ENCODE data around the gene VNN1. TPM values are rescaled to one million over a fixed set of nuclear protein-coding genes. Genes with fewer than 3 reads are reported as not detected.
"Not testable (repeated sequence)": the region's sequence is repeated elsewhere in the genome, so short reads cannot be mapped to it uniquely, and the experiment has no call there.

The VNN1 gene
- total and polyA plus RNA-seq, 4 donors, result 0.69 to 21.8 (median 3.1) TPM

GRCh38 chr6:132714160-132714559 lies 305 bp upstream of the VNN1 start:
- intact Hi-C loops (cut with DNase I), result no loop called here
- no peaks in the 10 kb centered on the region for H3K9me3 ChIP-seq (ENCODE audit: control insufficient read depth, low read length)
- no peak for ATAC-seq (ENCODE audit: low FRiP score)
- DNase-seq, result no peak
- no peak overlapping the region for H3K27ac ChIP-seq (ENCODE audit: low read depth in 1 of 2, low read length in 2 of 2)
- H3K27me3 ChIP-seq (ENCODE audit: control insufficient read depth in 1 of 2, insufficient read depth in 2 of 2, low read length in 1 of 2), result no peaks in the 10 kb centered on the region
- no peaks in the 10 kb centered on the region for H3K4me1 ChIP-seq (ENCODE audit: control insufficient read depth in 1 of 2, insufficient read depth in 2 of 2, low read length in 2 of 2)
- H3K4me3 ChIP-seq (ENCODE audit: low read length in 2 of 2), result no peak overlapping the region
- no peaks in the 10 kb centered on the region for H3K36me3 ChIP-seq (ENCODE audit: control insufficient read depth in 1 of 2, insufficient read depth in 2 of 2, low read length in 1 of 2)
- 88 to 92% methylated on average over 3 of the region's 3 CpGs for WGBS, 2 donors

GRCh38 chr6:132712366-132712765 lies 1.5 kb downstream of the VNN1 start:
- ATAC-seq (ENCODE audit: low FRiP score), result no peak
- 71 to 74% methylated on average over 4 of the region's 4 CpGs for WGBS, 2 donors
- DNase-seq, result no peak
- no peaks in the 10 kb centered on the region for H3K4me1 ChIP-seq (ENCODE audit: control insufficient read depth in 1 of 2, insufficient read depth in 2 of 2, low read length in 2 of 2)
- H3K27ac ChIP-seq (ENCODE audit: low read depth in 1 of 2, low read length in 2 of 2), result no peak overlapping the region
- no peaks in the 10 kb centered on the region for H3K36me3 ChIP-seq (ENCODE audit: control insufficient read depth in 1 of 2, insufficient read depth in 2 of 2, low read length in 1 of 2)
- intact Hi-C loops (cut with DNase I), result no loop called here
- no peak overlapping the region for H3K4me3 ChIP-seq (ENCODE audit: low read length in 2 of 2)
- H3K27me3 ChIP-seq (ENCODE audit: control insufficient read depth in 1 of 2, insufficient read depth in 2 of 2, low read length in 1 of 2), result no peaks in the 10 kb centered on the region
- H3K9me3 ChIP-seq (ENCODE audit: control insufficient read depth, low read length), result no peaks in the 10 kb centered on the region

- no peaks in the 10 kb centered on the region for H3K9me3 ChIP-seq (ENCODE audit: control insufficient read depth, low read length)
- intact Hi-C loops (cut with DNase I), result no loop called here
- 80 to 84% methylated on average over 3 of the region's 3 CpGs for WGBS, 2 donors
- no peak for ATAC-seq (ENCODE audit: low FRiP score)
- no peak overlapping the region for H3K27ac ChIP-seq (ENCODE audit: low read depth in 1 of 2, low read length in 2 of 2)
- H3K27me3 ChIP-seq (ENCODE audit: control insufficient read depth in 1 of 2, insufficient read depth in 2 of 2, low read length in 1 of 2), result no peaks in the 10 kb centered on the region
- H3K4me1 ChIP-seq (ENCODE audit: control insufficient read depth in 1 of 2, insufficient read depth in 2 of 2, low read length in 2 of 2), result no peaks in the 10 kb centered on the region
- no peak for DNase-seq
- H3K4me3 ChIP-seq (ENCODE audit: low read length in 2 of 2), result no peak overlapping the region
- H3K36me3 ChIP-seq (ENCODE audit: control insufficient read depth in 1 of 2, insufficient read depth in 2 of 2, low read length in 1 of 2), result no peaks in the 10 kb centered on the region
Observed at GRCh38 chr6:132708771-132709170, 5.1 kb downstream of the VNN1 start.

GRCh38 chr6:132708002-132708401 lies 5.9 kb downstream of the VNN1 start:
- Histone ChIP-seq H3K9me3 (ENCODE audit: control insufficient read depth, low read length) (no peaks in the 10 kb centered on the region), H3K36me3 (ENCODE audit: control insufficient read depth in 1 of 2, insufficient read depth in 2 of 2, low read length in 1 of 2) (no peaks in the 10 kb centered on the region), H3K27me3 (ENCODE audit: control insufficient read depth in 1 of 2, insufficient read depth in 2 of 2, low read length in 1 of 2) (no peaks in the 10 kb centered on the region), H3K4me1 (ENCODE audit: control insufficient read depth in 1 of 2, insufficient read depth in 2 of 2, low read length in 2 of 2) (no peaks in the 10 kb centered on the region), H3K4me3 (ENCODE audit: low read length in 2 of 2) (no peak overlapping the region), H3K27ac (ENCODE audit: low read depth in 1 of 2, low read length in 2 of 2) (no peak overlapping the region)
- ATAC-seq (ENCODE audit: low FRiP score) (no peak), DNase-seq (no peak)
- intact Hi-C loops (cut with DNase I), result no loop called here

- H3K9me3 ChIP-seq (ENCODE audit: control insufficient read depth, low read length); ATAC-seq (ENCODE audit: low FRiP score); H3K36me3 ChIP-seq (ENCODE audit: control insufficient read depth in 1 of 2, insufficient read depth in 2 of 2, low read length in 1 of 2); intact Hi-C loops (cut with DNase I); H3K27ac ChIP-seq (ENCODE audit: low read depth in 1 of 2, low read length in 2 of 2); H3K4me3 ChIP-seq (ENCODE audit: low read length in 2 of 2); DNase-seq; H3K4me1 ChIP-seq (ENCODE audit: control insufficient read depth in 1 of 2, insufficient read depth in 2 of 2, low read length in 2 of 2); H3K27me3 ChIP-seq (ENCODE audit: control insufficient read depth in 1 of 2, insufficient read depth in 2 of 2, low read length in 1 of 2): not testable (repeated sequence)
- 83 to 95% methylated on average over 4 of the region's 4 CpGs for WGBS, 2 donors
Observed at GRCh38 chr6:132706756-132707155, 7.1 kb downstream of the VNN1 start.

DNA sequence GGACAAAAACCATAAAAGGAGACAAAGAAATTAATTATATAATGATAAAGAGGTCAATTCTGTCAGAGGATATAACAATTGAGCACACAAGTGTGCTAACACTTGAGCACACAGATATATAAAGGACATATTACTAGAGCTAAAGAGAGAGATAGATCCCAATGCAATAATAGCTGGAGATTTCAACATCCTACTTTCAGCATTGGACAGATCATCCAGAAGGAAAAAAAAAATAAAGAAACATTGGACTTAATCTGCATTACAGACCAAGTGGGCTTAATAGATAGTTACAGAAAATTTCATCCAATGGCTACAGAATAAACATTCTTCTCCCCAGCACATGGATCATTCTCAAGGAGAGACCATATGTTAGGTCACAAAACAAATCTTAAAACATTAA lies 9.9 kb downstream of the VNN1 start:
- Histone ChIP-seq H3K36me3 (ENCODE audit: control insufficient read depth in 1 of 2, insufficient read depth in 2 of 2, low read length in 1 of 2) (no peaks in the 10 kb centered on the region), H3K27me3 (ENCODE audit: control insufficient read depth in 1 of 2, insufficient read depth in 2 of 2, low read length in 1 of 2) (no peaks in the 10 kb centered on the region), H3K27ac (ENCODE audit: low read depth in 1 of 2, low read length in 2 of 2) (no peak overlapping the region), H3K4me3 (ENCODE audit: low read length in 2 of 2) (no peak overlapping the region), H3K4me1 (ENCODE audit: control insufficient read depth in 1 of 2, insufficient read depth in 2 of 2, low read length in 2 of 2) (no peaks in the 10 kb centered on the region), H3K9me3 (ENCODE audit: control insufficient read depth, low read length) (no peaks in the 10 kb centered on the region)
- DNase-seq (no peak), ATAC-seq (ENCODE audit: low FRiP score) (no peak)
- intact Hi-C loops (cut with DNase I), result no loop called here

GRCh38 chr6:132698608-132699007 lies 15.2 kb downstream of the VNN1 start:
- Histone ChIP-seq H3K27me3 (ENCODE audit: control insufficient read depth in 1 of 2, insufficient read depth in 2 of 2, low read length in 1 of 2) (no peaks in the 10 kb centered on the region), H3K9me3 (ENCODE audit: control insufficient read depth, low read length) (no peaks in the 10 kb centered on the region), H3K27ac (ENCODE audit: low read depth in 1 of 2, low read length in 2 of 2) (no peak overlapping the region), H3K36me3 (ENCODE audit: control insufficient read depth in 1 of 2, insufficient read depth in 2 of 2, low read length in 1 of 2) (no peaks in the 10 kb centered on the region), H3K4me3 (ENCODE audit: low read length in 2 of 2) (no peak overlapping the region), H3K4me1 (ENCODE audit: control insufficient read depth in 1 of 2, insufficient read depth in 2 of 2, low read length in 2 of 2) (no peaks in the 10 kb centered on the region)
- ATAC-seq (ENCODE audit: low FRiP score), result no peak
- WGBS, 2 donors, result 35 to 88% methylated on average over 1 of the region's 1 CpG
- intact Hi-C loops (cut with DNase I), result no loop called here
- DNase-seq, result no peak

- Histone ChIP-seq H3K9me3 (ENCODE audit: control insufficient read depth, low read length) (no peaks in the 10 kb centered on the region), H3K27me3 (ENCODE audit: control insufficient read depth in 1 of 2, insufficient read depth in 2 of 2, low read length in 1 of 2) (no peaks in the 10 kb centered on the region), H3K27ac (ENCODE audit: low read depth in 1 of 2, low read length in 2 of 2) (no peak overlapping the region), H3K4me3 (ENCODE audit: low read length in 2 of 2) (no peak overlapping the region), H3K4me1 (ENCODE audit: control insufficient read depth in 1 of 2, insufficient read depth in 2 of 2, low read length in 2 of 2) (no peaks in the 10 kb centered on the region), H3K36me3 (ENCODE audit: control insufficient read depth in 1 of 2, insufficient read depth in 2 of 2, low read length in 1 of 2) (no peaks in the 10 kb centered on the region)
- DNase-seq (no peak), ATAC-seq (ENCODE audit: low FRiP score) (no peak)
- intact Hi-C loops (cut with DNase I), result no loop called here
- 0 to 35% methylated on average over 1 of the region's 1 CpG for WGBS, 2 donors
Observed at GRCh38 chr6:132695773-132696172, 18.1 kb downstream of the VNN1 start.

DNA sequence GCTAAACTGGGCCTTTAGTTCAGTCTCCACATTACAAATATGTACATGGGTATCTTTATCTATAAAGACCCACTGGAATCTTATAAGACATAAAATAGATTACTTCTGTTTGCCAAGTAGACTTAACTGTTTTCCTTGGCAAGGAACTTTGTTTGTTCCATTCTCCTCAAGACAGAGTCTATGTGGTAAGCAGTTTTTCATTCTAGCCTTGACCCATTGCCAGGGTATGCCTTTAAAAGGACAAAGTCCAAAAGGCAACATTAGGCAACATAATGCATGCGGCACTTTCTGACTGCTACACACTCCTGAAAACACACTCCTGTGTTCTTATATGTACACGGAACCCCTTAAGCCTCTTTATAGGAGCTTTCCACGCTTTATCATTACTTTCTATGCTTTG lies 20.4 kb downstream of the VNN1 start:
- intact Hi-C loops (cut with DNase I), result no loop called here
- Histone ChIP-seq H3K27me3 (ENCODE audit: control insufficient read depth in 1 of 2, insufficient read depth in 2 of 2, low read length in 1 of 2) (no peaks in the 10 kb centered on the region), H3K9me3 (ENCODE audit: control insufficient read depth, low read length) (no peaks in the 10 kb centered on the region), H3K36me3 (ENCODE audit: control insufficient read depth in 1 of 2, insufficient read depth in 2 of 2, low read length in 1 of 2) (no peaks in the 10 kb centered on the region), H3K4me3 (ENCODE audit: low read length in 2 of 2) (no peak overlapping the region), H3K27ac (ENCODE audit: low read depth in 1 of 2, low read length in 2 of 2) (no peak overlapping the region), H3K4me1 (ENCODE audit: control insufficient read depth in 1 of 2, insufficient read depth in 2 of 2, low read length in 2 of 2) (no peaks in the 10 kb centered on the region)
- no peak for DNase-seq
- WGBS, 2 donors, result 21 to 46% methylated on average over 3 of the region's 3 CpGs
- ATAC-seq (ENCODE audit: low FRiP score), result no peak
